ENCODE results near the gene OR52L1.

Gene OR52L1

GRCh38 chr11:5940748-5941147, 46.0 kb downstream of the OR52L1 start:
- no peak for DNase-seq (ENCODE audit: low spot score)

DNA sequence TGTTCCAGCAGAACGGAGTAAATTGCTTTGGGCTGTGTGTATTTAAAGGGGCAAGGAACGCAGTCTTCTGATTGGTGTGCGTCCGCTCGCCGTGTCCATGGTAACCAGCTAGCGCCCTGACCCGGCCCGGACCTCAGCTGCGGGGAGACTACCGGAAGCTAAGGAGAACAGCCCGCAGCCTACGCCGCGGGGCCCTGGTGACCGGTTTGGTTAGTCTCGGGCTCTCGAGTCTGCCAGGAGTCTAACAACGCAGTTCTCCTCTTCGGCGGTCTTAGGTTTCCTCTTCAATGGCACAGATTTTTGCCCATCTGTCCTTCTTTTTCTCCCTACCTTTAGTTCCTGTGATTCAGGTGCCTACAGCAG, 48.2 kb downstream of the OR52L1 start:
- DNase-seq (ENCODE audit: low spot score), result no peak

DNA sequence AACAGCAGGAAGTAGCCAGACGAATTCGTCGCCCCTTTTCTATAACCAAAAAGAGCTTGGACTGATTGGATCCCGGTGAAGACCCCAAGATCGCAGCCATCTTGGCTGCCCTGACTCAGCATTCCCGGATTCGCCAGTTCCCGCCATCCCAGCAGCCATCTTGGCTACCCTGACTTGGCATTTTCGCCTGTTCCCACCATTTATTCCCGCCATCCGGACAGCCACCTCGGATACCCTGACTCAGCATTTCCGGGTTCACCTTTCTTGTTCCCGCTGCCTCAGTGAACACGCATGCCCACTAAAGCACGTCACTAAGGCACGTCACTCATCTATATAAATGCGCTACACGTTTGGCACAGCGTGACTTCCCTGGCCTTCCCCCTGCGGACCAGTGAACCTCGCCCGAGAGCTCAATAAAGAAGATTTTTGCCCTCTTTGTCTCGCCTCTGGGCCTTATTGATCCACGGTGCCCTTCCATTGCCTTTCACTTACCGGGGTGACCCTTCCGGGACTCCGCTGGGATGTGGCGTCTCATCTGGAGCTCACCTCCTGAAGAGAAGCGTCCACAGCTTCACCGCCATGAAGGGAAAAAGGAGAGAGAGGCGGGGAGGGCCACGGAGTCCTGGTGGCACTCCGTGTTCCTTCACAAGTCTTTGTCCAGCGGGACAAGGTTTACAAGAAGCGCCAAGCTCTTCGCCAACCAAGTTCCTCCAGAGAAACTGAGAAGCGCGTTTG, 48.8 kb downstream of the OR52L1 start:
- DNase-seq (ENCODE audit: low spot score), result no peak
